ENCODE measurements around the gene RGSL1. TPM values are rescaled to one million over a fixed set of nuclear protein-coding genes. Genes with fewer than 3 reads are reported as not detected.
"Not testable (repeated sequence)": the region's sequence is repeated elsewhere in the genome, so short reads cannot be mapped to it uniquely, and the experiment has no call there.

RGSL1 gene
- total RNA-seq, 3 donors from 2014 or later: not detected

- no peaks in the 10 kb centered on the region for H3K36me3 ChIP-seq
- intact Hi-C loops (cut with DNase I; ENCODE audit: low total_unique reads): no loop called here
- no peak overlapping the region for H3K4me3 ChIP-seq
- H3K27ac ChIP-seq: no peak overlapping the region
- DNase-seq (ENCODE audit: low spot score in 2 of 2): no peak
- no peaks in the 10 kb centered on the region for H3K27me3 ChIP-seq
- no peaks in the 10 kb centered on the region for H3K9me3 ChIP-seq
- TF ChIP-seq CTCF (IDR thresholded peaks at IDR 0.05) (no peak), POLR2A (IDR thresholded peaks at IDR 0.05) (no peak), POLR2AphosphoS5 (IDR thresholded peaks at IDR 0.05) (no peak)
- H3K4me1 ChIP-seq: no peaks in the 10 kb centered on the region
Observed at GRCh38 chr1:182444497-182444896, 5.4 kb upstream of the RGSL1 start.

- Histone ChIP-seq H3K4me3 (no peak overlapping the region), H3K36me3 (no peaks in the 10 kb centered on the region), H3K9me3 (no peaks in the 10 kb centered on the region), H3K4me1 (no peaks in the 10 kb centered on the region), H3K27ac (no peak overlapping the region), H3K27me3 (no peaks in the 10 kb centered on the region)
- intact Hi-C loops (cut with DNase I; ENCODE audit: low total_unique reads): no loop called here
- TF ChIP-seq CTCF (IDR thresholded peaks at IDR 0.05) (peak; percentile 15 to 54 (median 35)), POLR2AphosphoS5 (IDR thresholded peaks at IDR 0.05) (no peak)
- no peak for DNase-seq (ENCODE audit: low spot score in 2 of 2)
Observed at GRCh38 chr1:182446033-182446669, 3.8 kb upstream of the RGSL1 start.

- H3K9me3 ChIP-seq; H3K36me3 ChIP-seq; DNase-seq (ENCODE audit: low spot score in 2 of 2); H3K4me1 ChIP-seq; H3K27ac ChIP-seq; H3K4me3 ChIP-seq; H3K27me3 ChIP-seq; intact Hi-C loops (cut with DNase I; ENCODE audit: low total_unique reads): not testable (repeated sequence)
Observed at GRCh38 chr1:182447124-182447523, 2.8 kb upstream of the RGSL1 start.

- Histone ChIP-seq H3K36me3 (no peaks in the 10 kb centered on the region), H3K4me3 (no peak overlapping the region), H3K4me1 (no peaks in the 10 kb centered on the region), H3K27ac (no peak overlapping the region), H3K27me3 (no peaks in the 10 kb centered on the region), H3K9me3 (no peaks in the 10 kb centered on the region)
- no peak for DNase-seq (ENCODE audit: low spot score in 2 of 2)
- intact Hi-C loops (cut with DNase I; ENCODE audit: low total_unique reads): no loop called here
- TF ChIP-seq POLR2A (IDR thresholded peaks at IDR 0.05): no peak
- no peak for TF ChIP-seq CTCF (IDR thresholded peaks at IDR 0.05)
- TF ChIP-seq POLR2AphosphoS5 (IDR thresholded peaks at IDR 0.05): no peak
Observed at GRCh38 chr1:182447660-182448059, 2.3 kb upstream of the RGSL1 start.

GRCh38 chr1:182453631-182454030 is 3.7 kb downstream of the RGSL1 start:
- no peaks in the 10 kb centered on the region for H3K9me3 ChIP-seq
- DNase-seq (ENCODE audit: low spot score in 2 of 2): no peak
- H3K27ac ChIP-seq: no peak overlapping the region
- H3K27me3 ChIP-seq: no peaks in the 10 kb centered on the region
- intact Hi-C loops (cut with DNase I; ENCODE audit: low total_unique reads): no loop called here
- H3K36me3 ChIP-seq: no peaks in the 10 kb centered on the region
- TF ChIP-seq CTCF (IDR thresholded peaks at IDR 0.05) (no peak), POLR2AphosphoS5 (IDR thresholded peaks at IDR 0.05) (no peak), POLR2A (IDR thresholded peaks at IDR 0.05) (no peak)
- no peaks in the 10 kb centered on the region for H3K4me1 ChIP-seq
- H3K4me3 ChIP-seq: no peak overlapping the region

- intact Hi-C loops (cut with DNase I; ENCODE audit: low total_unique reads): no loop called here
Observed at GRCh38 chr1:182457844-182458243, 7.9 kb downstream of the RGSL1 start.

More at GRCh38 chr1:182457844-182458243, 7.9 kb downstream of the RGSL1 start:
- DNase-seq (ENCODE audit: low spot score in 2 of 2): no peak
- TF ChIP-seq POLR2AphosphoS5 (IDR thresholded peaks at IDR 0.05): no peak
- no peak for TF ChIP-seq POLR2A (IDR thresholded peaks at IDR 0.05)
- no peak for TF ChIP-seq CTCF (IDR thresholded peaks at IDR 0.05)
- Histone ChIP-seq H3K27ac (no peak overlapping the region), H3K9me3 (no peaks in the 10 kb centered on the region), H3K36me3 (no peaks in the 10 kb centered on the region), H3K4me1 (no peaks in the 10 kb centered on the region), H3K4me3 (no peak overlapping the region), H3K27me3 (no peaks in the 10 kb centered on the region)
